Measurements from ENCODE around the gene CCDC157. TPM values are rescaled to one million over a fixed set of nuclear protein-coding genes. Genes with fewer than 3 reads are reported as not detected.

Gene CCDC157
- polyA plus RNA-seq, 1 donor from 2014 or later = 32.2 TPM

- no peak overlapping the region for H3K4me2 ChIP-seq (ENCODE audit: low read length)
- no peaks in the 10 kb centered on the region for H3F3A ChIP-seq (ENCODE audit: insufficient read depth, low read length, poor library complexity, severe bottlenecking)
- no peaks in the 10 kb centered on the region for H3K9me2 ChIP-seq (ENCODE audit: insufficient read depth, low read length)
- H4K20me1 ChIP-seq (ENCODE audit: insufficient read depth) = no peaks in the 10 kb centered on the region
- H3K36me3 ChIP-seq (ENCODE audit: insufficient read depth, low read length) = no peaks in the 10 kb centered on the region
- H3K9ac ChIP-seq (ENCODE audit: low read length) = no peak overlapping the region
- no peaks in the 10 kb centered on the region for H3K27me3 ChIP-seq (ENCODE audit: insufficient read depth, low read depth, low read length)
- no peaks in the 10 kb centered on the region for H3K9me3 ChIP-seq (ENCODE audit: low read length)
- no peaks in the 10 kb centered on the region for H3K79me2 ChIP-seq (replicated peaks; ENCODE audit: insufficient read depth, low read length)
- no peak overlapping the region for H2AFZ ChIP-seq (ENCODE audit: low read depth, low read length)
- no peak overlapping the region for H3K27ac ChIP-seq (ENCODE audit: low read length)
- TF ChIP-seq TAF1 (IDR thresholded peaks at IDR 0.05; ENCODE audit: low read depth) = no peak
- TF ChIP-seq MXI1 (conservative IDR thresholded peaks at IDR 0.05; ENCODE audit: poor library complexity, severe bottlenecking) = no peak
- TF ChIP-seq POLR2AphosphoS5 (IDR thresholded peaks at IDR 0.05) = no peak
- TF ChIP-seq EZH2 (IDR thresholded peaks at IDR 0.05; ENCODE audit: borderline replicate concordance, insufficient read depth, low read length, poor library complexity, severe bottlenecking) = no peak
- TF ChIP-seq REST (IDR thresholded peaks at IDR 0.05; ENCODE audit: borderline replicate concordance) = no peak
- TF ChIP-seq CTCF (IDR thresholded peaks at IDR 0.05; ENCODE audit: poor library complexity, severe bottlenecking) = no peak
- TF ChIP-seq EP300 (conservative IDR thresholded peaks at IDR 0.05; ENCODE audit: poor library complexity, severe bottlenecking) = no peak
- no peak for TF ChIP-seq RAD21 (conservative IDR thresholded peaks at IDR 0.05)
- TF ChIP-seq SMC3 (conservative IDR thresholded peaks at IDR 0.05; ENCODE audit: poor library complexity) = no peak
- no peak overlapping the region for H3K4me3 ChIP-seq (ENCODE audit: low read length)
Measured at GRCh38 chr22:30312053-30312452, 44.8 kb upstream of the CCDC157 start.

- H3K79me2 ChIP-seq (replicated peaks; ENCODE audit: insufficient read depth, low read length) = no peaks in the 10 kb centered on the region
- no peaks in the 10 kb centered on the region for H3K9me3 ChIP-seq (ENCODE audit: low read length)
- H3K4me2 ChIP-seq (ENCODE audit: low read length) = no peak overlapping the region
- no peaks in the 10 kb centered on the region for H3K36me3 ChIP-seq (ENCODE audit: insufficient read depth, low read length)
- no peaks in the 10 kb centered on the region for H4K20me1 ChIP-seq (ENCODE audit: insufficient read depth)
- H3F3A ChIP-seq (ENCODE audit: insufficient read depth, low read length, poor library complexity, severe bottlenecking) = no peaks in the 10 kb centered on the region
- no peak overlapping the region for H3K27ac ChIP-seq (ENCODE audit: low read length)
- H3K27me3 ChIP-seq (ENCODE audit: insufficient read depth, low read depth, low read length) = no peaks in the 10 kb centered on the region
- TF ChIP-seq TAF1 (IDR thresholded peaks at IDR 0.05; ENCODE audit: low read depth) (no peak), RAD21 (conservative IDR thresholded peaks at IDR 0.05) (no peak), SMC3 (conservative IDR thresholded peaks at IDR 0.05; ENCODE audit: poor library complexity) (no peak), REST (IDR thresholded peaks at IDR 0.05; ENCODE audit: borderline replicate concordance) (no peak), CTCF (IDR thresholded peaks at IDR 0.05; ENCODE audit: poor library complexity, severe bottlenecking) (no peak), POLR2AphosphoS5 (IDR thresholded peaks at IDR 0.05) (no peak), EZH2 (IDR thresholded peaks at IDR 0.05; ENCODE audit: borderline replicate concordance, insufficient read depth, low read length, poor library complexity, severe bottlenecking) (no peak), MXI1 (conservative IDR thresholded peaks at IDR 0.05; ENCODE audit: poor library complexity, severe bottlenecking) (no peak), EP300 (conservative IDR thresholded peaks at IDR 0.05; ENCODE audit: poor library complexity, severe bottlenecking) (no peak)
- H2AFZ ChIP-seq (ENCODE audit: low read depth, low read length) = no peak overlapping the region
- no peak overlapping the region for H3K9ac ChIP-seq (ENCODE audit: low read length)
- no peaks in the 10 kb centered on the region for H3K9me2 ChIP-seq (ENCODE audit: insufficient read depth, low read length)
- no peak overlapping the region for H3K4me3 ChIP-seq (ENCODE audit: low read length)
Measured at GRCh38 chr22:30313527-30314363, 43.1 kb upstream of the CCDC157 start.
